Astrocyte of the cerebellum (primary cell): ENCODE results near the gene SLC2A4.

Source experiments
- DNase-seq: peaks from one replicate; pipeline ENCODE4 v3.0.0-alpha.2; 2011; ENCODE audit warnings: low read depth
- H3K4me3 ChIP-seq: 2 replicates; pipeline ENCODE4 v1.5.1; 2011; ENCODE audit warnings: mild to moderate bottlenecking, low read depth, low read length, moderate library complexity
- CTCF ChIP-seq: IDR thresholded peaks from 2 replicates; pipeline ENCODE4 v1.5.1; 2012; ENCODE audit warnings: low read length, low read depth, moderate library complexity, mild to moderate bottlenecking; ENCODE audit errors: missing control alignments
- in situ Hi-C: cut with HindIII; loops from 2 replicates; pipeline ENCODE4 v1.10.0; 2017; ENCODE audit warnings: low sequenced_read_pairs

SLC2A4 gene

GRCh38 chr17:7317161-7317803 lies 35.8 kb downstream of the SLC2A4 start:
- H3K4me3 ChIP-seq = no peak overlapping the region
- no peak for TF ChIP-seq CTCF
- in situ Hi-C loops = no loop called here
- no peak for DNase-seq

GRCh38 chr17:7318121-7318860 lies 36.8 kb downstream of the SLC2A4 start:
- TF ChIP-seq CTCF = no peak
- in situ Hi-C loops = no loop called here
- H3K4me3 ChIP-seq = no peak overlapping the region
- no peak for DNase-seq

GRCh38 chr17:7321466-7321865 lies 39.9 kb downstream of the SLC2A4 start:
- no peak overlapping the region for H3K4me3 ChIP-seq
- TF ChIP-seq CTCF = no peak
- DNase-seq = no peak
- in situ Hi-C loops = no loop called here

- in situ Hi-C loops = no loop called here
- TF ChIP-seq CTCF = no peak
- no peak for DNase-seq
- no peak overlapping the region for H3K4me3 ChIP-seq
These were observed 41.1 kb downstream of the SLC2A4 start for GRCh38 chr17:7322520-7323194.

GRCh38 chr17:7323731-7324437 lies 42.4 kb downstream of the SLC2A4 start:
- no peak overlapping the region for H3K4me3 ChIP-seq
- no peak for DNase-seq
- in situ Hi-C loops = no loop called here

More at GRCh38 chr17:7323731-7324437, 42.4 kb downstream of the SLC2A4 start:
- peak; percentile 92 for TF ChIP-seq CTCF
